Suprapubic skin (tissue), 3 donors: ENCODE data around the gene PRKN.

Source experiments
- CTCF ChIP-seq, 2 donors: fragments of 200-600 bp in 1 of 2; fragments of 450-650 bp in 1 of 2; sonication (generic) in 1 of 2; IDR thresholded peaks; one replicate each; pipeline ENCODE4 v1.5.1; 2016 to 2019; ENCODE audit warnings: antibody characterized with exemption in 2 of 2, mild to moderate bottlenecking in 1 of 2, moderate library complexity in 1 of 2
- POLR2A ChIP-seq, 2 donors: fragments of 450-650 bp; IDR thresholded peaks; one replicate each; pipeline ENCODE4 v1.6.1; 2017; ENCODE audit warnings: antibody characterized with exemption in 2 of 2, mild to moderate bottlenecking in 2 of 2, moderate library complexity in 2 of 2

- TF ChIP-seq CTCF (IDR thresholded peaks at IDR 0.05) (no peak), POLR2A (IDR thresholded peaks at IDR 0.05) (no peak)
Measured at GRCh38 chr6:162481320-162481719, 246.2 kb downstream of the PRKN start.
